NCI-H748 (cell line): Measurements from ENCODE around the gene OR56A5.
A peak's percentile ranks its signal among the peaks of the same experiment; 100 is the strongest.

ENCODE experiments used
- DNase-seq: peaks from one replicate; lab custom pipeline; 2025; ENCODE audit not compliant: unreplicated experiment; lab: John Stamatoyannopoulos, UW

The OR56A5 gene

GRCh38 chr11:5933116-5933515, 35.2 kb downstream of the OR56A5 start:
- DNase-seq = no peak

GRCh38 chr11:5932671-5933070, 35.6 kb downstream of the OR56A5 start:
- DNase-seq = no peak

GRCh38 chr11:5931061-5931460, 37.2 kb downstream of the OR56A5 start:
- no peak for DNase-seq

- DNase-seq = no peak
Measured at GRCh38 chr11:5930614-5931013, 37.7 kb downstream of the OR56A5 start.

GRCh38 chr11:5929571-5930368, 38.5 kb downstream of the OR56A5 start:
- DNase-seq = peak; percentile 92

- peak; percentile 76 for DNase-seq
Measured at GRCh38 chr11:5928811-5929210, 39.5 kb downstream of the OR56A5 start.

- DNase-seq = peak; percentile 97
Measured at GRCh38 chr11:5928271-5928670, 40.0 kb downstream of the OR56A5 start.

- DNase-seq = no peak
Measured at GRCh38 chr11:5923794-5924193, 44.5 kb downstream of the OR56A5 start.

- no peak for DNase-seq
Measured at GRCh38 chr11:5923427-5923776, 44.9 kb downstream of the OR56A5 start.

- no peak for DNase-seq
Measured at GRCh38 chr11:5922749-5923426, 45.4 kb downstream of the OR56A5 start.
